Left lung (tissue), 10 donors: ENCODE measurements around the gene PREX1. TPM values are rescaled to one million over a fixed set of nuclear protein-coding genes. Genes with fewer than 3 reads are reported as not detected.

Experiments
- ATAC-seq: fragments of 200-7000 bp; cut with Tn5 transposase; one replicate; pipeline ENCODE4 v1.9.1; 2020; ENCODE audit warnings: moderate library complexity
- DNase-seq, 4 donors: peaks; one replicate each; pipeline ENCODE4 v3.0.0-alpha.2; 2013 to 2020
- H3K27ac ChIP-seq, 2 donors: fragments of 200-600 bp; sonication (generic) in 1 of 2; one replicate each; pipeline versions ENCODE4 v1.5.0 to v1.8.0; 2020 to 2021
- H3K27me3 ChIP-seq, 2 donors: fragments of 200-600 bp; sonication (generic) in 1 of 2; one replicate each; pipeline versions ENCODE4 v1.5.0 to v1.8.0; 2020 to 2021
- H3K36me3 ChIP-seq, 2 donors: fragments of 200-600 bp; sonication (generic) in 1 of 2; one replicate each; pipeline versions ENCODE4 v1.5.0 to v1.8.0; 2020 to 2021
- H3K4me1 ChIP-seq, 2 donors: fragments of 200-600 bp; one replicate each; pipeline ENCODE4 v1.8.0; 2021
- H3K4me3 ChIP-seq, 2 donors: fragments of 200-600 bp; sonication (generic) in 1 of 2; one replicate each; pipeline versions ENCODE4 v1.5.0 to v1.8.0; 2020 to 2021; ENCODE audit warnings: mild to moderate bottlenecking in 1 of 2
- H3K9me3 ChIP-seq, 2 donors: fragments of 200-600 bp; sonication (generic) in 1 of 2; one replicate each; pipeline versions ENCODE4 v1.5.0 to v1.8.0; 2020 to 2021
- intact Hi-C, 2 donors: fragments of 100-400 bp; cut with DNase I; formaldehyde crosslinking; loops; one replicate each; pipeline versions ENCODE4 v1.11.2 to v1.14.2; 2022
- polyA plus RNA-seq, 6 donors: library from polyadenylated mRNA; unstranded; fragments of 120-200 nt; gene quantifications; one replicate each; pipeline ENCODE4 v1.2.1, GENCODE V29; 2013; ENCODE audit not compliant: insufficient read length in 6 of 6
- total RNA-seq, 2 donors: library from RNA; stranded (reverse); fragmentation: NEBNext Ultra II Directional; extraction: Animal tissue kit (Norgen Biotek cat#: 25700); gene quantifications; one replicate each; pipeline ENCODE4 v1.2.1, GENCODE V29; 2021
- TF ChIP-seq, protein P1 (sequence below), 2 donors: fragments of 200-600 bp; sonication (generic) in 1 of 2; IDR thresholded peaks; one replicate each; pipeline versions ENCODE4 v1.5.0 to v1.8.0; 2021; ENCODE audit warnings: antibody characterized with exemption in 2 of 2
- donor health status: DM: no; HTN: yes; CAD: no.
- donor health status: DM: no; HTN: no; CAD: no.

Gene PREX1
- total and polyA plus RNA-seq, 8 donors = 20.3 to 111 (median 26.1) TPM

- TF ChIP-seq, protein P1, sequence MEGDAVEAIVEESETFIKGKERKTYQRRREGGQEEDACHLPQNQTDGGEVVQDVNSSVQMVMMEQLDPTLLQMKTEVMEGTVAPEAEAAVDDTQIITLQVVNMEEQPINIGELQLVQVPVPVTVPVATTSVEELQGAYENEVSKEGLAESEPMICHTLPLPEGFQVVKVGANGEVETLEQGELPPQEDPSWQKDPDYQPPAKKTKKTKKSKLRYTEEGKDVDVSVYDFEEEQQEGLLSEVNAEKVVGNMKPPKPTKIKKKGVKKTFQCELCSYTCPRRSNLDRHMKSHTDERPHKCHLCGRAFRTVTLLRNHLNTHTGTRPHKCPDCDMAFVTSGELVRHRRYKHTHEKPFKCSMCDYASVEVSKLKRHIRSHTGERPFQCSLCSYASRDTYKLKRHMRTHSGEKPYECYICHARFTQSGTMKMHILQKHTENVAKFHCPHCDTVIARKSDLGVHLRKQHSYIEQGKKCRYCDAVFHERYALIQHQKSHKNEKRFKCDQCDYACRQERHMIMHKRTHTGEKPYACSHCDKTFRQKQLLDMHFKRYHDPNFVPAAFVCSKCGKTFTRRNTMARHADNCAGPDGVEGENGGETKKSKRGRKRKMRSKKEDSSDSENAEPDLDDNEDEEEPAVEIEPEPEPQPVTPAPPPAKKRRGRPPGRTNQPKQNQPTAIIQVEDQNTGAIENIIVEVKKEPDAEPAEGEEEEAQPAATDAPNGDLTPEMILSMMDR (IDR thresholded peaks at IDR 0.05) = no peak
- Histone ChIP-seq H3K27ac (peak overlapping the region in 1 of 2 donors; percentile 51), H3K4me1 (peaks cover 30 to 55% of the 10 kb centered on the region in 2 donors)
Measured at GRCh38 chr20:48687117-48687800, 140.5 kb downstream of the PREX1 start.

DNA sequence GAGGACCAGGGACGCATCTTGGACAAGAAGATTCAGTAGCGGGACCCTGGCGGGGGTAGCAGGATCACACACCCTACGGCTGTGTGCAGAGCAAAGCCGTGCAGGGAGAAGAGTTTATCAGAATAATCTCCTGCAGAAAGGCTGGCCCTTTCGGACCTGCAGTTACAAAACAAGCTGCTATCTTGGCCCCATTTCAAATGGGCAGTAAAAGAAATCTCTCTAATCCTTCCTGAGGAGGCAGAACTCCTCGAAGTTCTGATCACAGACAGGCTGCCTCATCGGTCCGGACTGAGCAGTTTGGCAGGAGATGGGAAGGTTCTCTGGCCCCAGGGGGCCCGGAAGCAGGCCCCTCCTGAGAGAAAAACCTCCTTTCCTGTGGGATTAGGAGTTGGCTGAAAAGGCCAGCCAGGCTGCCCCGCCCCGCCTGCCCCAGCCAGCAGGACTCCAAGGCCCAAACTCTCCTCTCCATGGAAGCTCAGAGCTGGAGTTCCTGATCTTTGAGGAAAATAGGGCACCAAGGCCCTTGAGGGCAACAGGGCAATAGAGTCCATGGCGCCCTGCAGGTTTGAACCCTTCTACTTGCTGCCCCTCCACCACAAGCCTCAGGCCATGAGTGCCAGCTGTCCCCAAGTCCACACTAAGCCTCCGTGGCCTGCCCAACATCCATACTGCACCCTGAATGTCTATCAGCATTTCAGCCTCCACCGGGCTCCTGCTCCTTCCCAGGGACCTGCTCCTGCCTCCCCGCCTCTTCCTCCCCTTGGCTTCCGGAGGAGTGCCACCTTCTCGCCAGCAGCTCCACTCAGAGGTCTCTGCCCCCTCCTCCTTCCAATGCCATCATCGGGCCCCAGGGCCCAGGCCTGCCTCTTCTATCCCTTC lies 141.3 kb downstream of the PREX1 start:
- Histone ChIP-seq H3K27me3 (no peaks in the 10 kb centered on the region), H3K36me3 (peaks cover 0 to 99% of the 10 kb centered on the region in 2 donors), H3K4me1 (peaks cover 32 to 63% of the 10 kb centered on the region in 2 donors), H3K27ac (peak overlapping the region in 1 of 2 donors; percentile 51), H3K4me3 (no peak overlapping the region), H3K9me3 (no peaks in the 10 kb centered on the region)
- TF ChIP-seq, protein P1 (IDR thresholded peaks at IDR 0.05) = no peak
- peak in 1 of 4 donors; percentile 42 for DNase-seq
- ATAC-seq = no peak
- intact Hi-C loops = no loop called here

More at GRCh38 chr20:48687117-48687800, 140.5 kb downstream of the PREX1 start:
- Histone ChIP-seq H3K9me3 (no peaks in the 10 kb centered on the region), H3K36me3 (peaks cover 0 to 99% of the 10 kb centered on the region in 2 donors), H3K27me3 (no peaks in the 10 kb centered on the region), H3K4me3 (no peak overlapping the region)
- no peak for DNase-seq
- intact Hi-C loops = no loop called here
- no peak for ATAC-seq

DNA sequence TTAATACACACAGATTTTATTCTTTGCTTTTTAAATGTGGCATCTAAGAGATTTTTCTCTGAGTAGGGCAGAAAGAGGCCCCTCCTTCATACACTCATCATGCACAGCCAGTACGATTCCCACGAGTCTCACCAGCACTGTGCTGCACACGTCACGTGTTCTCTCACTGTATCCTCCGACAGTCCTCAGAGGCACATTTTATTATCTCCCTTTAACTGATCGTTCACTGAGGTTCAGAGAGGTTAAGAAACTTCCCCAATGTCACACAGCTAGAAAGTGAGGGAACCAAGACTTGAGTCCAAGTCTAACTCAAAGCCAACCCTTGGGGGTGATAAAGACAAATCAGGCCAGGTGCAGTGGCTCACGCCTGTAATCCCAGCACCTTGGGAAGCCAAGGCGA lies 142.5 kb downstream of the PREX1 start:
- Histone ChIP-seq H3K27me3 (no peaks in the 10 kb centered on the region), H3K27ac (no peak overlapping the region), H3K4me1 (peaks cover 26 to 63% of the 10 kb centered on the region in 2 donors), H3K36me3 (peaks cover 0 to 99% of the 10 kb centered on the region in 2 donors), H3K4me3 (no peak overlapping the region), H3K9me3 (no peaks in the 10 kb centered on the region)
- intact Hi-C loops = no loop called here
- TF ChIP-seq, protein P1 (IDR thresholded peaks at IDR 0.05) = no peak
- DNase-seq = no peak
- no peak for ATAC-seq

DNA sequence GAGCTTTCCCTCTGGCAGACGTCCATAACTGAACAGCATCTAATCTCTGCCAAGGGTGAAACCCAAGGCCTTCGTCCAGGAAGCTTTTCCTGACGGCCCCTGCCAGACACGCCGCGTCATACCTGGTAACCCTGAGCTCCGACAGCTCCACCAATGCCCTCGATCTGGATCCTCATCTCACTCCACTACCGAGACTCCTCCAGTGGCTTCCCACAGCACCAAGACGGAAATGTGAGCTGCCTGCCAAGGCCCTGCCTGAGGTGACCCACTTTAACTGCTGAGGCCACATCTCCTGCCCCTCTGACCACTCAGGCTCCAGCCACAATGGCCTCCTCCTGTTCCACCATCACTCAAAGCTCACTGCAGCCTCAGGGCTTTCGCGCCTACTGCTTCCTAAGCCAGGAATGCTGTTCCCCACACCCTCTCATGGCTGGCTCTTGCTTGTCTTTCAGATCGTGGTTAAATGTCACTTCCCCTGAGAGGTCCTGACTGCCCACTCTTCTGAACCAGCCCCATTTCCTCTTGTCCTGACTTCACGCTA lies 143.2 kb downstream of the PREX1 start:
- peaks cover 26 to 63% of the 10 kb centered on the region in 2 donors for H3K4me1 ChIP-seq
- DNase-seq (no peak), ATAC-seq (no peak)
- H3K4me3 ChIP-seq = no peak overlapping the region
- TF ChIP-seq, protein P1 (IDR thresholded peaks at IDR 0.05) = no peak
- no peaks in the 10 kb centered on the region for H3K9me3 ChIP-seq
- peak overlapping the region in 1 of 2 donors; percentile 24 for H3K27ac ChIP-seq
- intact Hi-C loops = no loop called here
- no peaks in the 10 kb centered on the region for H3K27me3 ChIP-seq
- peaks cover 0 to 99% of the 10 kb centered on the region in 2 donors for H3K36me3 ChIP-seq
